GM23338 (cell line): ENCODE results near the gene NDUFA3. TPM values are rescaled to one million over a fixed set of nuclear protein-coding genes. Genes with fewer than 3 reads are reported as not detected.

Experiments
- ATAC-seq: fragments of 200-7000 bp; cut with Tn5 transposase; 3 replicates; pipeline ENCODE4 v1.9.1; 2020
- DNase-seq: peaks from one replicate; pipeline ENCODE4 v3.0.0-alpha.2; 2015; ENCODE audit warnings: low spot score
- H2AFZ ChIP-seq: fragments of 200-600 bp; sonication (generic); 2 replicates; pipeline ENCODE4 v1.8.0; 2016; ENCODE audit warnings: antibody characterized with exemption, mild to moderate bottlenecking, moderate library complexity
- H3F3A ChIP-seq: fragments of 200-600 bp; sonication (generic); replicated peaks from 2 replicates; pipeline ENCODE4 v1.8.0; 2017; ENCODE audit warnings: antibody characterized with exemption, mixed run types, low read depth
- H3K27ac ChIP-seq: fragments of 200-600 bp; sonication (generic); 2 replicates; pipeline ENCODE4 v1.6.1; 2016; ENCODE audit warnings: low read depth
- H3K27me3 ChIP-seq: fragments of 200-600 bp; sonication (generic); 2 replicates; pipeline ENCODE4 v1.8.0; 2016; ENCODE audit warnings: mild to moderate bottlenecking, mixed run types, moderate library complexity; ENCODE audit not compliant: insufficient read depth
- H3K36me3 ChIP-seq: fragments of 200-600 bp; sonication (generic); 2 replicates; pipeline ENCODE4 v1.8.0; 2016; ENCODE audit warnings: mild to moderate bottlenecking; ENCODE audit not compliant: insufficient read depth
- H3K4me1 ChIP-seq: fragments of 200-600 bp; sonication (generic); 2 replicates; pipeline ENCODE4 v1.8.0; 2016; ENCODE audit warnings: mild to moderate bottlenecking, moderate library complexity; ENCODE audit not compliant: insufficient read depth
- H3K4me2 ChIP-seq: fragments of 200-600 bp; sonication (generic); 2 replicates; pipeline ENCODE4 v1.7.1; 2017; ENCODE audit warnings: mixed run types
- H3K4me3 ChIP-seq: fragments of 200-600 bp; sonication (generic); 2 replicates; pipeline ENCODE4 v1.6.1; 2016; ENCODE audit warnings: mixed run types
- H3K79me2 ChIP-seq: fragments of 200-600 bp; sonication (generic); replicated peaks from 2 replicates; pipeline ENCODE4 v1.8.0; 2017; ENCODE audit warnings: mild to moderate bottlenecking; ENCODE audit not compliant: insufficient read depth
- H3K9me2 ChIP-seq: fragments of 200-600 bp; sonication (generic); 2 replicates; pipeline ENCODE4 v1.8.0; 2017; ENCODE audit not compliant: insufficient read depth
- H4K20me1 ChIP-seq: fragments of 200-600 bp; sonication (generic); replicated peaks from 2 replicates; pipeline ENCODE4 v1.8.0; 2017; ENCODE audit warnings: mild to moderate bottlenecking; ENCODE audit not compliant: insufficient read depth
- H3K27ac Mint-ChIP-seq: 2 replicates; pipeline ENCODE4 v1.8.0; 2020; ENCODE audit warnings: inconsistent platforms, mild to moderate bottlenecking, moderate library complexity, mixed read lengths
- H3K27me3 Mint-ChIP-seq: 3 replicates; pipeline ENCODE4 v1.8.0; 2022; ENCODE audit warnings: low read depth, mild to moderate bottlenecking, moderate library complexity, mixed read lengths, inconsistent platforms; ENCODE audit not compliant: insufficient read depth, poor library complexity
- H3K36me3 Mint-ChIP-seq: 3 replicates; pipeline ENCODE4 v1.8.0; 2021; ENCODE audit warnings: low read depth, mild to moderate bottlenecking, inconsistent platforms, moderate library complexity, mixed read lengths
- H3K4me1 Mint-ChIP-seq: 3 replicates; pipeline ENCODE4 v1.8.0; 2020; ENCODE audit warnings: mild to moderate bottlenecking, inconsistent platforms, mixed read lengths
- H3K4me3 Mint-ChIP-seq: 3 replicates; pipeline ENCODE4 v1.8.0; 2021; ENCODE audit warnings: moderate library complexity, mild to moderate bottlenecking, inconsistent platforms, mixed read lengths
- H3K9me3 Mint-ChIP-seq: 3 replicates; pipeline ENCODE4 v1.8.0; 2020; ENCODE audit warnings: moderate library complexity, mild to moderate bottlenecking, inconsistent platforms, mixed read lengths
- CREB1 ChIP-seq: fragments of 250-450 bp; sonication (Bioruptor Pico); IDR thresholded peaks from 2 replicates; pipeline ENCODE4 v1.5.0; 2020; ENCODE audit warnings: low read depth, mild to moderate bottlenecking, moderate library complexity
- ETS1 ChIP-seq: IDR thresholded peaks from 2 replicates; pipeline ENCODE4 v1.6.1; 2016; ENCODE audit warnings: antibody characterized with exemption
- EZH2 ChIP-seq: fragments of 200-600 bp; sonication (generic); IDR thresholded peaks from one replicate; pipeline ENCODE4 v1.8.0; 2017; ENCODE audit warnings: antibody characterized with exemption, mild to moderate bottlenecking, low read depth; ENCODE audit not compliant: unreplicated experiment
- EZH2phosphoT487 ChIP-seq: fragments of 200-600 bp; sonication (generic); IDR thresholded peaks from one replicate; pipeline ENCODE4 v1.8.1; 2018; ENCODE audit warnings: antibody characterized with exemption; ENCODE audit not compliant: unreplicated experiment
- JUNB ChIP-seq: IDR thresholded peaks from one replicate; pipeline ENCODE4 v1.6.1; 2016; ENCODE audit warnings: antibody characterized with exemption; ENCODE audit not compliant: unreplicated experiment
- NANOG ChIP-seq: IDR thresholded peaks from 2 replicates; pipeline ENCODE4 v1.6.1; 2016; ENCODE audit warnings: antibody characterized with exemption, borderline replicate concordance
- POLR2AphosphoS5 ChIP-seq: IDR thresholded peaks from 2 replicates; pipeline ENCODE4 v1.6.1; 2016; ENCODE audit warnings: antibody characterized with exemption, low read depth
- REST ChIP-seq: IDR thresholded peaks from one replicate; pipeline ENCODE4 v1.6.1; 2018; ENCODE audit warnings: antibody characterized with exemption; ENCODE audit not compliant: unreplicated experiment
- ZNF114 ChIP-seq: fragments of 250-450 bp; sonication (Bioruptor Pico); IDR thresholded peaks from 2 replicates; pipeline ENCODE4 v1.5.0; 2020; ENCODE audit warnings: mild to moderate bottlenecking, moderate library complexity
- polyA plus RNA-seq: library from polyadenylated mRNA; unstranded; fragments of >200 nt; fragmentation: Nextera tagmentation; extraction: Ambion mirVana; gene quantifications from 2 replicates; pipeline ENCODE4 v1.2.1, GENCODE V29; 2016
- total RNA-seq: library from RNA; depleted of rRNA; stranded (reverse); fragments of >200 nt; shearing (Covaris generic); gene quantifications from 2 replicates; pipeline ENCODE4 v1.2.3, GENCODE V29; 2014
- TF ChIP-seq, protein P1 (sequence below): fragments of 250-450 bp; sonication (Bioruptor Pico); IDR thresholded peaks from 2 replicates; pipeline ENCODE4 v1.5.0; 2020; ENCODE audit warnings: mild to moderate bottlenecking, moderate library complexity
- TF ChIP-seq, protein P2 (sequence below), 2 experiments: fragments of 200-600 bp in 1 of 2; sonication (generic) in 1 of 2; conservative IDR thresholded peaks; 2 replicates each; pipeline versions ENCODE4 v1.5.1 to v1.6.1; 2016 to 2017; ENCODE audit warnings: antibody characterized with exemption in 2 of 2, low read depth in 2 of 2, mild to moderate bottlenecking in 2 of 2, moderate library complexity in 1 of 2

NDUFA3 gene
- total and polyA plus RNA-seq, 2 experiments from 2014 or later = 28.4 to 691 TPM

DNA sequence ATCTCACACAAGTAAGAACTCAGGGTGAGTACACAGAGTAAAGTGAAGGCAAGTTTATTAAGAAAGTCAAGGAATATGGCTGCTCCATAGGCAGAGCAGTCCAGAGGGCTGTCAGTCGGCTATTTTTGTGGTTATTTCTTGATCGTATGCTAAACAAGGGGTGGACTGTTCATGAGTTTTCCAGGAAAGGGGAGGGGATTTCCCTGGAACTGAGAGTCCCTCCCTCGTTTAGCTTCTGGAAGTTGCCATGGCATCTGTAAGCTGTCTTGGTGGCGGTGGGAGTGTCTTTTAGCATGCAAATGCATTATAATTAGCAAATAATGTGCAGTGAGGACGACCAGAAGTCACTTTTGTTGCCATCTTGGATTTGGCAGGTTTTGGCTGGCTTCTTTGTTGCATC lies 33.2 kb upstream of the NDUFA3 start (continued):
- TF ChIP-seq, protein P1, sequence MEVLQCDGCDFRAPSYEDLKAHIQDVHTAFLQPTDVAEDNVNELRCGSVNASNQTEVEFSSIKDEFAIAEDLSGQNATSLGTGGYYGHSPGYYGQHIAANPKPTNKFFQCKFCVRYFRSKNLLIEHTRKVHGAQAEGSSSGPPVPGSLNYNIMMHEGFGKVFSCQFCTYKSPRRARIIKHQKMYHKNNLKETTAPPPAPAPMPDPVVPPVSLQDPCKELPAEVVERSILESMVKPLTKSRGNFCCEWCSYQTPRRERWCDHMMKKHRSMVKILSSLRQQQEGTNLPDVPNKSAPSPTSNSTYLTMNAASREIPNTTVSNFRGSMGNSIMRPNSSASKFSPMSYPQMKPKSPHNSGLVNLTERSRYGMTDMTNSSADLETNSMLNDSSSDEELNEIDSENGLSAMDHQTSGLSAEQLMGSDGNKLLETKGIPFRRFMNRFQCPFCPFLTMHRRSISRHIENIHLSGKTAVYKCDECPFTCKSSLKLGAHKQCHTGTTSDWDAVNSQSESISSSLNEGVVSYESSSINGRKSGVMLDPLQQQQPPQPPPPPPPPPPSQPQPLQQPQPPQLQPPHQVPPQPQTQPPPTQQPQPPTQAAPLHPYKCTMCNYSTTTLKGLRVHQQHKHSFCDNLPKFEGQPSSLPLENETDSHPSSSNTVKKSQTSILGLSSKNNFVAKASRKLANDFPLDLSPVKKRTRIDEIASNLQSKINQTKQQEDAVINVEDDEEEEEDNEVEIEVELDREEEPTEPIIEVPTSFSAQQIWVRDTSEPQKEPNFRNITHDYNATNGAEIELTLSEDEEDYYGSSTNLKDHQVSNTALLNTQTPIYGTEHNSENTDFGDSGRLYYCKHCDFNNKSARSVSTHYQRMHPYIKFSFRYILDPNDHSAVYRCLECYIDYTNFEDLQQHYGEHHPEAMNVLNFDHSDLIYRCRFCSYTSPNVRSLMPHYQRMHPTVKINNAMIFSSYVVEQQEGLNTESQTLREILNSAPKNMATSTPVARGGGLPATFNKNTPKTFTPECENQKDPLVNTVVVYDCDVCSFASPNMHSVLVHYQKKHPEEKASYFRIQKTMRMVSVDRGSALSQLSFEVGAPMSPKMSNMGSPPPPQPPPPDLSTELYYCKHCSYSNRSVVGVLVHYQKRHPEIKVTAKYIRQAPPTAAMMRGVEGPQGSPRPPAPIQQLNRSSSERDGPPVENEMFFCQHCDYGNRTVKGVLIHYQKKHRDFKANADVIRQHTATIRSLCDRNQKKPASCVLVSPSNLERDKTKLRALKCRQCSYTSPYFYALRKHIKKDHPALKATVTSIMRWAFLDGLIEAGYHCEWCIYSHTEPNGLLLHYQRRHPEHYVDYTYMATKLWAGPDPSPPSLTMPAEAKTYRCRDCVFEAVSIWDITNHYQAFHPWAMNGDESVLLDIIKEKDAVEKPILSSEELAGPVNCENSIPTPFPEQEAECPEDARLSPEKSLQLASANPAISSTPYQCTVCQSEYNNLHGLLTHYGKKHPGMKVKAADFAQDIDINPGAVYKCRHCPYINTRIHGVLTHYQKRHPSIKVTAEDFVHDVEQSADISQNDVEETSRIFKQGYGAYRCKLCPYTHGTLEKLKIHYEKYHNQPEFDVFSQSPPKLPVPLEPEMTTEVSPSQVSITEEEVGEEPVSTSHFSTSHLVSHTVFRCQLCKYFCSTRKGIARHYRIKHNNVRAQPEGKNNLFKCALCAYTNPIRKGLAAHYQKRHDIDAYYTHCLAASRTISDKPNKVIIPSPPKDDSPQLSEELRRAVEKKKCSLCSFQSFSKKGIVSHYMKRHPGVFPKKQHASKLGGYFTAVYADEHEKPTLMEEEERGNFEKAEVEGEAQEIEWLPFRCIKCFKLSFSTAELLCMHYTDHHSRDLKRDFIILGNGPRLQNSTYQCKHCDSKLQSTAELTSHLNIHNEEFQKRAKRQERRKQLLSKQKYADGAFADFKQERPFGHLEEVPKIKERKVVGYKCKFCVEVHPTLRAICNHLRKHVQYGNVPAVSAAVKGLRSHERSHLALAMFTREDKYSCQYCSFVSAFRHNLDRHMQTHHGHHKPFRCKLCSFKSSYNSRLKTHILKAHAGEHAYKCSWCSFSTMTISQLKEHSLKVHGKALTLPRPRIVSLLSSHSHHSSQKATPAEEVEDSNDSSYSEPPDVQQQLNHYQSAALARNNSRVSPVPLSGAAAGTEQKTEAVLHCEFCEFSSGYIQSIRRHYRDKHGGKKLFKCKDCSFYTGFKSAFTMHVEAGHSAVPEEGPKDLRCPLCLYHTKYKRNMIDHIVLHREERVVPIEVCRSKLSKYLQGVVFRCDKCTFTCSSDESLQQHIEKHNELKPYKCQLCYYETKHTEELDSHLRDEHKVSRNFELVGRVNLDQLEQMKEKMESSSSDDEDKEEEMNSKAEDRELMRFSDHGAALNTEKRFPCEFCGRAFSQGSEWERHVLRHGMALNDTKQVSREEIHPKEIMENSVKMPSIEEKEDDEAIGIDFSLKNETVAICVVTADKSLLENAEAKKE (CRISPR knock-in tag) = no peak
- no peak for TF ChIP-seq POLR2AphosphoS5
- no peak for TF ChIP-seq JUNB
- TF ChIP-seq ZNF114 (CRISPR knock-in tag) = no peak

DNA sequence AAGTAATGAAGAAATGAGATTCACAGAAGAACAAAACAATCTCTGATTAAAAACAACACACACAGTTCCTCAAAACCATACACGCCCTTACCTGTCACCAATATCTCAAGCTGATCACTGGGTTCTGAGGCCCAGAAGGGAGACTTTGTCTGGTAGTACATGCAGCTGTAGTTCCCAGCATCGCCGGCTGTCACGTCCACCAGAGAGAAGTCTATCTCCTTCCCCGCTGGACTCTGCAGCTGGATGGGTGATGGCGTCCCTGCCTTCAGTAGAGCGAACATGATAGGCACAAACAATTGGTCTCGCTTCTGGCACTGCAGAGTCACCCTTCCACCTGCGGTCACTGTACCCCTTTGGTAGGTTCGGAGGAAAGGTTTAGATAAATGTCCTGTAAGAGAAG lies 28.8 kb upstream of the NDUFA3 start:
- H3K4me3 ChIP-seq = no peak overlapping the region
- H3K36me3 ChIP-seq = no peaks in the 10 kb centered on the region
- no peak overlapping the region for H2AFZ ChIP-seq
- ATAC-seq (no peak), DNase-seq (no peak)
- H3F3A ChIP-seq = no peaks in the 10 kb centered on the region
- no peaks in the 10 kb centered on the region for H3K27me3 ChIP-seq
- H3K27me3 Mint-ChIP-seq = peaks cover 8% of the 10 kb centered on the region
- no peak overlapping the region for H3K27ac Mint-ChIP-seq
- H3K4me1 ChIP-seq = no peaks in the 10 kb centered on the region
- H3K4me3 Mint-ChIP-seq = no peak overlapping the region
- H3K79me2 ChIP-seq = no peaks in the 10 kb centered on the region
- H4K20me1 ChIP-seq = no peaks in the 10 kb centered on the region
- peaks cover 3% of the 10 kb centered on the region; the same call in 1 of the 3 replicates for H3K4me1 Mint-ChIP-seq
- no peak overlapping the region for H3K27ac ChIP-seq
- H3K9me3 Mint-ChIP-seq = peaks cover 8% of the 10 kb centered on the region
- H3K4me2 ChIP-seq = no peak overlapping the region
- no peaks in the 10 kb centered on the region; the same call in 2 of the 3 replicates for H3K36me3 Mint-ChIP-seq
- 0 out of 2 replicates have a peak, but pooled peaks cover 5% of the 10 kb centered on the region for H3K9me2 ChIP-seq
- no peak for TF ChIP-seq ETS1
- no peak for TF ChIP-seq REST
- TF ChIP-seq JUNB = no peak
- no peak for TF ChIP-seq CREB1 (CRISPR knock-in tag)
- no peak for TF ChIP-seq EZH2phosphoT487
- TF ChIP-seq, protein P2, sequence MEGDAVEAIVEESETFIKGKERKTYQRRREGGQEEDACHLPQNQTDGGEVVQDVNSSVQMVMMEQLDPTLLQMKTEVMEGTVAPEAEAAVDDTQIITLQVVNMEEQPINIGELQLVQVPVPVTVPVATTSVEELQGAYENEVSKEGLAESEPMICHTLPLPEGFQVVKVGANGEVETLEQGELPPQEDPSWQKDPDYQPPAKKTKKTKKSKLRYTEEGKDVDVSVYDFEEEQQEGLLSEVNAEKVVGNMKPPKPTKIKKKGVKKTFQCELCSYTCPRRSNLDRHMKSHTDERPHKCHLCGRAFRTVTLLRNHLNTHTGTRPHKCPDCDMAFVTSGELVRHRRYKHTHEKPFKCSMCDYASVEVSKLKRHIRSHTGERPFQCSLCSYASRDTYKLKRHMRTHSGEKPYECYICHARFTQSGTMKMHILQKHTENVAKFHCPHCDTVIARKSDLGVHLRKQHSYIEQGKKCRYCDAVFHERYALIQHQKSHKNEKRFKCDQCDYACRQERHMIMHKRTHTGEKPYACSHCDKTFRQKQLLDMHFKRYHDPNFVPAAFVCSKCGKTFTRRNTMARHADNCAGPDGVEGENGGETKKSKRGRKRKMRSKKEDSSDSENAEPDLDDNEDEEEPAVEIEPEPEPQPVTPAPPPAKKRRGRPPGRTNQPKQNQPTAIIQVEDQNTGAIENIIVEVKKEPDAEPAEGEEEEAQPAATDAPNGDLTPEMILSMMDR (conservative IDR thresholded peaks at IDR 0.05; ENCODE audit: low read depth in 2 of 2) = no peak
- TF ChIP-seq POLR2AphosphoS5 = no peak
- TF ChIP-seq EZH2 = no peak
- no peak for TF ChIP-seq NANOG
